H1 (cell line): ENCODE measurements around the gene TMEM243. TPM values are rescaled to one million over a fixed set of nuclear protein-coding genes. Genes with fewer than 3 reads are reported as not detected.

Source experiments
- CTCF ChIA-PET: fragments of 300-600 bp; sonication (Branson Sonifier 250); formaldehyde crosslinking; loops from one replicate; lab custom pipeline; 2021; ENCODE audit not compliant: partially characterized antibody; lab: Charles Lee
- POLR2A ChIA-PET: fragments of 300-600 bp; sonication (Branson Sonifier 250); formaldehyde crosslinking; loops from one replicate; lab custom pipeline; 2021; ENCODE audit warnings: inconsistent platforms; ENCODE audit not compliant: partially characterized antibody; lab: Charles Lee
- DNase-seq, 2 experiments: peaks; one replicate each; pipeline versions ENCODE4 v3.0.0 to v3.0.0-alpha.2; 2010 to 2022; ENCODE audit warnings: low spot score in 2 of 2, low read depth in 1 of 2, mixed read lengths in 1 of 2
- FAIRE-seq: peaks from 2 replicates; lab custom pipeline; 2011; peaks lifted over from hg19 to GRCh38; lab: Jason Lieb, UNC
- H2AFZ ChIP-seq: 2 replicates; pipeline ENCODE4 v1.8.1; 2012; ENCODE audit warnings: low read length, inconsistent platforms
- H2AK5ac ChIP-seq: 2 replicates; pipeline ENCODE4 v1.6.1; 2013; ENCODE audit warnings: low read depth, low read length
- H2BK120ac ChIP-seq: replicated peaks from 2 replicates; pipeline ENCODE3; 2013; ENCODE audit warnings: low read depth, low read length, inconsistent platforms
- H2BK12ac ChIP-seq: 2 replicates; pipeline ENCODE4 v1.6.1; 2013; ENCODE audit warnings: low read depth, low read length
- H2BK15ac ChIP-seq: 2 replicates; pipeline ENCODE4 v1.6.1; 2013; ENCODE audit warnings: low read length
- H2BK20ac ChIP-seq: 2 replicates; pipeline ENCODE4 v1.6.1; 2013; ENCODE audit warnings: low read length
- H2BK5ac ChIP-seq: 2 replicates; pipeline ENCODE4 v1.6.1; 2013; ENCODE audit warnings: low read depth, low read length
- H3K14ac ChIP-seq: 2 replicates; pipeline ENCODE4 v1.6.1; 2013; ENCODE audit warnings: inconsistent platforms; ENCODE audit not compliant: insufficient read length
- H3K18ac ChIP-seq: 2 replicates; pipeline ENCODE4 v1.6.1; 2013; ENCODE audit warnings: low read length; ENCODE audit errors: extremely low read depth
- H3K23ac ChIP-seq: 2 replicates; pipeline ENCODE4 v1.6.1; 2013; ENCODE audit warnings: inconsistent platforms; ENCODE audit not compliant: insufficient read length
- H3K23me2 ChIP-seq: 2 replicates; pipeline ENCODE4 v1.6.1; 2013; ENCODE audit warnings: low read depth, low read length
- H3K27ac ChIP-seq: 2 replicates; pipeline ENCODE4 v1.6.1; 2011; ENCODE audit warnings: low read depth, low read length, inconsistent platforms
- H3K27me3 ChIP-seq, 4 experiments: replicated peaks in 1 of 4; 1 replicate in 1 of 4; 2 replicates in 3 of 4; pipeline versions ENCODE4 v1.6.1 to v1.8.1; 2011 to 2013; ENCODE audit warnings: low read length in 3 of 4, mild to moderate bottlenecking in 3 of 4, inconsistent platforms in 2 of 4, mixed read lengths in 2 of 4, moderate library complexity in 1 of 4; ENCODE audit not compliant: control insufficient read depth in 3 of 4, insufficient read depth in 3 of 4; ENCODE audit errors: extremely low read depth in 1 of 4
- H3K36me3 ChIP-seq, 4 experiments: 2 replicates each; pipeline versions ENCODE4 v1.6.1 to v1.8.1; 2011 to 2013; ENCODE audit warnings: mild to moderate bottlenecking in 4 of 4, low read length in 3 of 4, moderate library complexity in 2 of 4, control low read depth in 1 of 4, inconsistent platforms in 1 of 4; ENCODE audit not compliant: insufficient read depth in 4 of 4, control insufficient read depth in 2 of 4
- H3K4ac ChIP-seq: replicated peaks from 2 replicates; pipeline ENCODE3; 2013; ENCODE audit warnings: low read length, low read depth, mixed read lengths, inconsistent platforms; ENCODE audit not compliant: insufficient read length
- H3K4me1 ChIP-seq, 4 experiments: replicated peaks in 1 of 4; 1 replicate in 1 of 4; 2 replicates in 3 of 4; pipeline versions ENCODE4 v1.6.1 to v1.8.1; 2011 to 2013; ENCODE audit warnings: low read length in 3 of 4, inconsistent platforms in 2 of 4, mixed read lengths in 1 of 4; ENCODE audit not compliant: insufficient read depth in 4 of 4, control insufficient read depth in 3 of 4
- H3K4me2 ChIP-seq, 2 experiments: 2 replicates each; pipeline versions ENCODE4 v1.6.1 to v1.8.1; 2011 to 2013; ENCODE audit warnings: low read depth in 2 of 2, low read length in 2 of 2, control low read depth in 1 of 2, inconsistent platforms in 1 of 2, mild to moderate bottlenecking in 1 of 2; ENCODE audit not compliant: insufficient read depth in 1 of 2
- H3K4me3 ChIP-seq, 4 experiments: fragments of 200-600, 300-600 bp in 1 of 4; sonication (generic), shearing (Covaris generic), sonication (Bioruptor Twin) in 1 of 4; 2 replicates each; pipeline versions ENCODE4 v1.5.1 to v1.8.1; 2011 to 2016; ENCODE audit warnings: low read length in 4 of 4, low read depth in 3 of 4, control low read depth in 2 of 4, inconsistent platforms in 2 of 4, mild to moderate bottlenecking in 2 of 4, mixed read lengths in 1 of 4, moderate library complexity in 1 of 4; ENCODE audit not compliant: insufficient read depth in 2 of 4; ENCODE audit errors: extremely low read depth in 1 of 4
- H3K56ac ChIP-seq: replicated peaks from 2 replicates; pipeline ENCODE3; 2013; ENCODE audit warnings: low read depth, mild to moderate bottlenecking, mixed read lengths, low read length, inconsistent platforms; ENCODE audit not compliant: insufficient read length
- H3K79me1 ChIP-seq: 2 replicates; pipeline ENCODE4 v1.6.1; 2013; ENCODE audit warnings: low read depth, low read length, control low read depth
- H3K79me2 ChIP-seq, 2 experiments: 2 replicates each; pipeline versions ENCODE4 v1.6.1 to v1.8.1; 2012 to 2013; ENCODE audit warnings: low read length in 2 of 2, mild to moderate bottlenecking in 2 of 2, inconsistent platforms in 1 of 2; ENCODE audit not compliant: insufficient read depth in 2 of 2, control insufficient read depth in 1 of 2
- H3K9ac ChIP-seq, 4 experiments: replicated peaks in 1 of 4; 1 replicate in 1 of 4; 2 replicates in 3 of 4; pipeline versions ENCODE4 v1.6.1 to v1.8.1; 2011 to 2013; ENCODE audit warnings: low read depth in 3 of 4, low read length in 3 of 4, control low read depth in 2 of 4, mild to moderate bottlenecking in 2 of 4, moderate library complexity in 2 of 4, inconsistent platforms in 1 of 4; ENCODE audit errors: extremely low read depth in 1 of 4
- H3K9me3 ChIP-seq, 2 experiments: 2 replicates each; pipeline versions ENCODE4 v1.6.1 to v1.8.1; 2012 to 2013; ENCODE audit warnings: mild to moderate bottlenecking in 2 of 2, moderate library complexity in 2 of 2, control low read depth in 1 of 2, inconsistent platforms in 1 of 2, low read depth in 1 of 2, low read length in 1 of 2, mixed read lengths in 1 of 2; ENCODE audit not compliant: insufficient read depth in 2 of 2
- H4K20me1 ChIP-seq, 2 experiments: replicated peaks in 1 of 2; 2 replicates each; pipeline versions ENCODE3 to v1.8.1; 2011 to 2013; ENCODE audit warnings: inconsistent platforms in 2 of 2, low read length in 2 of 2, mild to moderate bottlenecking in 1 of 2; ENCODE audit not compliant: insufficient read depth in 2 of 2, control insufficient read depth in 1 of 2
- H4K5ac ChIP-seq: 2 replicates; pipeline ENCODE4 v1.6.1; 2013; ENCODE audit warnings: low read length, low read depth, mixed read lengths, inconsistent platforms; ENCODE audit not compliant: insufficient read length
- H4K8ac ChIP-seq: 2 replicates; pipeline ENCODE4 v1.8.0; 2013; ENCODE audit warnings: mild to moderate bottlenecking, moderate library complexity, low read length, inconsistent platforms; ENCODE audit not compliant: insufficient read depth; ENCODE audit errors: extremely low read depth
- H4K91ac ChIP-seq: replicated peaks from 2 replicates; pipeline ENCODE3; 2013; ENCODE audit warnings: low read length, mixed read lengths, inconsistent platforms; ENCODE audit not compliant: insufficient read length
- ATF3 ChIP-seq: IDR thresholded peaks from 2 replicates; pipeline ENCODE4 v1.6.1; 2011; ENCODE audit warnings: low read depth, mild to moderate bottlenecking, low read length; ENCODE audit not compliant: insufficient read depth
- JUND ChIP-seq: IDR thresholded peaks from 2 replicates; pipeline ENCODE4 v1.6.1; 2011; ENCODE audit warnings: mild to moderate bottlenecking, improper control_type of control experiment, low read length
- KDM4A ChIP-seq: IDR thresholded peaks from one replicate; pipeline ENCODE4 v1.7.1; 2012; ENCODE audit warnings: low read depth, mild to moderate bottlenecking, moderate library complexity, low read length, inconsistent platforms; ENCODE audit not compliant: severe bottlenecking
- SUZ12 ChIP-seq: fragments of 200-600 bp; sonication (generic); IDR thresholded peaks from 2 replicates; pipeline ENCODE4 v1.6.1; 2012; ENCODE audit warnings: mild to moderate bottlenecking, inconsistent platforms, low read length, moderate library complexity, mixed read lengths
- TEAD4 ChIP-seq: IDR thresholded peaks from 2 replicates; pipeline ENCODE4 v1.6.1; 2012; ENCODE audit warnings: low read depth, low read length, inconsistent platforms, mixed read lengths
- polyA plus RNA-seq, 7 experiments: library from polyadenylated mRNA; depleted of rRNA in 3 of 7; stranded (reverse) in 5 of 7; unstranded in 2 of 7; fragments of >200 nt in 5 of 7; fragments of 200-250 nt in 2 of 7; gene quantifications; 1 replicate in 5 of 7; 2 replicates in 1 of 7; 4 replicates in 1 of 7; pipeline versions ENCODE4 v1.2.1 to v1.2.3, GENCODE V29; 2011 to 2013; ENCODE audit warnings: missing spikeins in 2 of 7, mixed read lengths in 2 of 7
- total RNA-seq: library from RNA; stranded (reverse); fragmentation: NEBNext Ultra II Directional; extraction: Animal tissue kit (Norgen Biotek cat#: 25700); gene quantifications from 2 replicates; pipeline ENCODE4 v1.2.1, GENCODE V29; 2021

The TMEM243 gene
- total and polyA plus RNA-seq, 2 of the 8 experiments (the other 6 are each of a cell fraction or from before 2014, with no cell fraction given), result 23.7 to 27.6 TPM

DNA sequence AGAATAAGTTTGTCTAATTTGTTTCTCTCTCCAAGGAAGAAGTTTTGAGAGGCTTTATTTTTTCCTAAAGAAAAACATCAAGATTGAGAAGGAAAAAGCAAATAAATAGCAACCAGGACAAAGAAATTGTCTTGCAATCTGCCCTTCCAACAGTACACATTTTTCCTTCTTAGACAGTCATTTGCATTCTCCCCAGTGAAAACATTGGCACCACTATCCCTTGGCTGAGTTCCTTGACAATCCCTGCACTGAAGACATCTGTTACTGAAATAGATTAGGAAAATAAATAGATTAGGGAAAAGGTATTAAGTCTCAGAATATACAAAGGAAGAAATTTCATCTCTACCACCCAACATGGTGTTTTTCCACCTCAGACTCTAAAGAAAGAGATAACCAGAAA, 12.2 kb upstream of the TMEM243 start:
- H2AFZ ChIP-seq, result no peak overlapping the region
- H4K5ac ChIP-seq, result no peak overlapping the region
- no peak overlapping the region for H3K56ac ChIP-seq
- no peak overlapping the region for H2BK15ac ChIP-seq
- CTCF ChIA-PET, result interaction anchor here (2.8 kb wide), 1 partner anchor 11 kb away, joined by 14 read pairs; no protein-coding TSS in a partner anchor
- H3K4me3 ChIP-seq, result no peak overlapping the region
- no peaks in the 10 kb centered on the region for H3K9me3 ChIP-seq
- H3K4me2 ChIP-seq, result no peak overlapping the region
- H2BK120ac ChIP-seq, result no peak overlapping the region
- H4K20me1 ChIP-seq, result peaks cover 0 to 1% of the 10 kb centered on the region in 2 experiments
- H3K23ac ChIP-seq, result no peak overlapping the region
- TF ChIP-seq JUND, result no peak
- no peak for TF ChIP-seq TEAD4
- no peak for TF ChIP-seq SUZ12
- TF ChIP-seq KDM4A, result no peak
- TF ChIP-seq ATF3, result no peak
- no peak overlapping the region for H2AK5ac ChIP-seq
- H3K14ac ChIP-seq, result no peak overlapping the region
- H3K79me1 ChIP-seq, result no peaks in the 10 kb centered on the region
- H3K79me2 ChIP-seq, result no peaks in the 10 kb centered on the region
- DNase-seq (no peak), FAIRE-seq (no peak)
- H3K4ac ChIP-seq, result no peak overlapping the region
- H4K91ac ChIP-seq, result no peak overlapping the region
- no peaks in the 10 kb centered on the region for H3K27me3 ChIP-seq
- no peaks in the 10 kb centered on the region for H3K23me2 ChIP-seq
- H3K36me3 ChIP-seq, result no peaks in the 10 kb centered on the region
- no peak overlapping the region for H4K8ac ChIP-seq
- H3K27ac ChIP-seq, result no peak overlapping the region
- H2BK5ac ChIP-seq, result no peak overlapping the region
- H3K18ac ChIP-seq, result no peak overlapping the region
- H3K9ac ChIP-seq, result no peak overlapping the region
- POLR2A ChIA-PET, result interaction anchor here (1.0 kb wide), 1 partner anchor 23 kb away, joined by 3 read pairs; no protein-coding TSS in a partner anchor
- H2BK20ac ChIP-seq, result no peak overlapping the region
- no peaks in the 10 kb centered on the region; a peak in 1 of 7 replicates for H3K4me1 ChIP-seq
- H2BK12ac ChIP-seq, result no peak overlapping the region
